CD4-positive, alpha-beta T cell treated with Interleukin-15 for 1 hour (primary cell): ENCODE measurements around the gene SPAM1.
"Not testable (repeated sequence)": the region's sequence is repeated elsewhere in the genome, so short reads cannot be mapped to it uniquely, and the experiment has no call there.

Experiments
- DNase-seq: peaks from one replicate; pipeline ENCODE4 v3.0.0-alpha.2; 2020

The SPAM1 gene

GRCh38 chr7:123924941-123925340 lies at the start of gene SPAM1:
SPAM1 (plus strand) TSS chr7:123925241; CDS start chr7:123953571, 28,330 bp downstream.
- DNase-seq = no peak

- DNase-seq = no peak
Observed at GRCh38 chr7:123876557-123877256, 48.3 kb upstream of the SPAM1 start.

GRCh38 chr7:123879628-123880027 lies 45.4 kb upstream of the SPAM1 start:
- no peak for DNase-seq

- DNase-seq = no peak
Observed at GRCh38 chr7:123881300-123881699, 43.7 kb upstream of the SPAM1 start.

- DNase-seq = no peak
Observed at GRCh38 chr7:123883154-123883553, 41.9 kb upstream of the SPAM1 start.

- no peak for DNase-seq
Observed at GRCh38 chr7:123888192-123888591, 36.8 kb upstream of the SPAM1 start.

GRCh38 chr7:123894753-123895152 lies 30.3 kb upstream of the SPAM1 start:
- DNase-seq = not testable (repeated sequence)

- DNase-seq = no peak
Observed at GRCh38 chr7:123901101-123901500, 23.9 kb upstream of the SPAM1 start.

- no peak for DNase-seq
Observed at GRCh38 chr7:123905714-123906113, 19.3 kb upstream of the SPAM1 start.

- DNase-seq = no peak
Observed at GRCh38 chr7:123916240-123916724, 8.8 kb upstream of the SPAM1 start.

- no peak for DNase-seq
Observed at GRCh38 chr7:123917878-123918277, 7.2 kb upstream of the SPAM1 start.

GRCh38 chr7:123918309-123918708 lies 6.7 kb upstream of the SPAM1 start:
- no peak for DNase-seq

GRCh38 chr7:123923599-123923998 lies 1.4 kb upstream of the SPAM1 start:
- no peak for DNase-seq

- DNase-seq = no peak
Observed at GRCh38 chr7:123929107-123929506, 4.1 kb downstream of the SPAM1 start.

GRCh38 chr7:123929655-123930054 lies 4.6 kb downstream of the SPAM1 start:
- no peak for DNase-seq

GRCh38 chr7:123935436-123936381 lies 10.7 kb downstream of the SPAM1 start:
- no peak for DNase-seq

GRCh38 chr7:123936388-123936787 lies 11.3 kb downstream of the SPAM1 start:
- no peak for DNase-seq

- DNase-seq = no peak
Observed at GRCh38 chr7:123939784-123940183, 14.7 kb downstream of the SPAM1 start.

- no peak for DNase-seq
Observed at GRCh38 chr7:123941391-123942180, 16.5 kb downstream of the SPAM1 start.

- DNase-seq = no peak
Observed at GRCh38 chr7:123944395-123944794, 19.4 kb downstream of the SPAM1 start.

- DNase-seq = no peak
Observed at GRCh38 chr7:123945938-123946337, 20.9 kb downstream of the SPAM1 start.

GRCh38 chr7:123948136-123948535 lies 23.1 kb downstream of the SPAM1 start:
- DNase-seq = no peak

- no peak for DNase-seq
Observed at GRCh38 chr7:123958186-123958703, 33.2 kb downstream of the SPAM1 start.
